Measurements from ENCODE around the gene CA11.

The CA11 gene

DNA sequence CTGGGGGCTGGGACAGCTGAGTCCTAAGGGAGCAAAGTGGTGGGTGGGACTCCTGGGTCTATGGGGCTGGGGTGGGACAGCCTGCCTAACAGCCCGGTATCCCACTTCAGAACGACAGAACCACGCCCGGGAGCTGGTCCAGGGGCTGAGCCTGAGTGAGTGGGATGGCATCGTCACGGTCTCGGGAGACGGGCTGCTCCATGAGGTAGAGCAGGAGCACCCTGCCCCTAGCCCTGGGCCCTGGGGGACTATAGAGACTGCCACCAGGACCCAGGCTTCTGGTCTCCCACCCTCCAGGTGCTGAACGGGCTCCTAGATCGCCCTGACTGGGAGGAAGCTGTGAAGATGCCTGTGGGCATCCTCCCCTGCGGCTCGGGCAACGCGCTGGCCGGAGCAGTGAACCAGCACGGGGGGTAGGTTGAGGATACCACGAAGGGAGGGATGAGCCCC is 18.1 kb downstream of the CA11 start:
- DNase-seq = no peak

DNA sequence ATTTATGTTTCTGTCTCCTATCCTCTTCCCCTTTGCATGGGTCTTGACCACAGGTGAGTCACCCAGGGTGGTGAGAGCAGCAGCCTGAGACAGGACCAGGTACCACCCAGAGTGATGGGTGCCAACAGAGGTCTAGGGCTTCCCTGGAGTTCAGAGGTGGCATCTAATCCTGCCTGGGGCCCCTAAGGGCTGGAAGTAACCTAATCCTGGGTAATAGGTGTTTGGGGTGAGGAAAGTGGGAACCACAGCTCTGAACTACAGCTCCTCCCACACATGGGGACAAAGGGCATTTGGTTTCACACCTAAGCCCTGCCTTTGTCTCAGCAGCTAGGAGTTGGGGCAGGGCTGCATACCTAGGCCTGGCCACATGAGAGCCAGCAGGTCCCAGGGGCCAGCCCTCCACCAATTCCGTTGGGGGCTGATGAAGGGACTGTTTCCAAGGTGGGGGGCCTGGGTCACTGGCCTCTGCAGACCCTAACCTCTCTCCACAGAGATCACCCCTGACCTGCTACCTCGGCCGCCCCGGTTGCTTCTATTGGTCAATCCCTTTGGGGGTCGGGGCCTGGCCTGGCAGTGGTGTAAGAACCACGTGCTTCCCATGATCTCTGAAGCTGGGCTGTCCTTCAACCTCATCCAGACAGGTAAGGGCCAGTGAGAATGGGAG is 18.7 kb downstream of the CA11 start:
- DNase-seq = no peak

DNA sequence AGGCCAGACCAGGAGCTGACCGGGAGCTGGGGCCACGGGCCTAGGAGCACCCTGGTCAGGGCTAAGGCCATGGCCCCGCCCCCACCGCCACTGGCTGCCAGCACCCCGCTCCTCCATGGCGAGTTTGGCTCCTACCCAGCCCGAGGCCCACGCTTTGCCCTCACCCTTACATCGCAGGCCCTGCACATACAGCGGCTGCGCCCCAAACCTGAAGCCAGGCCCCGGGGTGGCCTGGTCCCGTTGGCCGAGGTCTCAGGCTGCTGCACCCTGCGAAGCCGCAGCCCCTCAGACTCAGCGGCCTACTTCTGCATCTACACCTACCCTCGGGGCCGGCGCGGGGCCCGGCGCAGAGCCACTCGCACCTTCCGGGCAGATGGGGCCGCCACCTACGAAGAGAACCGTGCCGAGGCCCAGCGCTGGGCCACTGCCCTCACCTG is 20.1 kb downstream of the CA11 start:
- DNase-seq = no peak

DNA sequence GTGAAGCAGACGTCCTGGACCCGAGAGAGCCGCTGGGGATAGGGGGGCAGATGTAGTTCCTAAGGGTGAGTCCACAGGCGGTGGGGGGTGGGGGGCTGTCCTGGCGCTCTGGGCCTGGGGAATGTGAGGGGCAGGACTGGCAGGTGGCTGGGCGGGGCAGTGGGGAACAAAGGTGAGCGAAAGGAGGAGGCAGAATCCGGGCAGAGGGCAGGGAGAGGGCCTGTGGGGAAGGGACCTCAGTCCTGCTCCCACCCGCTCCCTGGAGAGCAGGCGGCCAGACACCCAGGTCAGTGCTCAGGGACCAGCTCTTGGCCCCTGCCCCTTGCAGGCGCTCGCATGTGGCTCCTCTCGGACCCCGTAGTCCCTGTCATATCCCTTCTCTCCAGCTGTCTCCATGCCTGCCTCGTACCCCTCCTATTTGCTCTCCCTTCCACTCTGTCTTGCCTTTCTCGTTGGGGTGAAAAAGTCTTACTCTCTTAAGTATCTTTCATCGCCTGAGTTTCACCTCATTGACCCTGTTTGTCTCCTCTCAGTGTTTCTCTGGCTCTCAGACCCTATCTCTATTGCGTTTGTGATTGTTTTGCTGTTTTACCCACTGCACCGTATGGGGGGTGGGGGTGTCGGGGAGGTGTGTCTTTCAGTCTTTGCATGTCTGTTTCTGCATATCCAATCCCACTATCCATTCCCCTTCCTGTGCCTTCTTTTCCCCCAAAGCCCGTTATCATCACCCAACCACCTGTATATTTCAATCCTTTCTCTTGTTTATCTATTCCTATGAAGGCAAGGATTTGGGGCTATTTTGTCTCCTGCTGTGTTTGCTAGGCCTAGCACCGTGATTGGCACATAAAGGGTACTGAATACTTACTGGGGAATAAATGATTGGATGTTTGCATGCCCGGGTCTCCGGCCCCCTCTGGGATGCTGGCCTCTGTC is 20.9 kb downstream of the CA11 start:
- DNase-seq = no peak

DNA sequence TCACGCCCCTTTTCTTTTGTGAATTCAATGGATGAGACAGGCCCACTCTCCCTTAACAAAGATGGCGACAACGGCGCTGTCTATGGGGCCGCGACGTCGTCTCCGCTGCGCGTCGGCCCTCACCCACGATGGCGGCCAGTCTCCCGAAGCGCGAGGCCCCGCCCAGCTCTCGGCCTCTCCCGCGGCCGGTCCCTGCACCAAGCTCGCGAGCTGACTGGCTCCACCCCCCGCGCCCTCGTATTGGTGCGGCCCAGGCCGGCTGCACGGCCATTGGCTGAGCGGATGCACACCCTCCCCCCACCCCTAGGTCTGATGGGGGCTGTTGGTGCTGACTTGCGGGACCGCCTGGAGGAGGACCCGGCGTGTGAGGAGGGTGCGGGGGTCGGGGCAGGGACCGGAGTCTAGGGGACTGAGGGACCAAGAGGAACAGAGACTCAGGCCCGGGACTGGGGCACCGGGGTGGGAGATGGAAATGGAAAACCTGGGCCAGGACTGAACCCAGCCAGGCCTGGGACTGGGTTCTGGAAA is 21.9 kb downstream of the CA11 start:
- peak; percentile 96 for DNase-seq

DNA sequence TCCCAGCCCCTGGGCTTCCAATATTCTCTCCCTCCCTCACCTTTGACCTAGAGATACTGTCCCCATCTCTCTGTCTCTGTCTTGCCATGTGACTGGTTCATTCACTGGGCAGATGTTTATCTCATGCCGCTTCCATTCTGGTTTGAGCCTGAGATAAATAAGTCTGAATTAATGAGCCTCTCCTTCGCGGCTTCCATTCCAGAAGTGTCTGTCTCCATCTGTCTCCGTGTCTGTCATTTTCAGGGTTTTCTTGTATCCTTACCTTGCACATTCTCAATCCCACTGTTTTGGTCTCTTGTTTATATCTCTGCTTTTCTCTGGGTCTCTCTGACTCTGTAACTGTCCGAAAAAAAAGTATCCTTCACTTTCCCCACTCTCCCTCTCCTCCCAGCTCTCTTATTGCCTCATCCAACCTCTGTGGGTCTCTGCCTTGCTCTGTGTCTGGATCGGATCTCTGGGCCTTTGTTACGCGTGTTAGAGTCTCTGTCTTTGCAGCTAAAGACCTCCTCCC is 22.4 kb downstream of the CA11 start:
- no peak for DNase-seq

DNA sequence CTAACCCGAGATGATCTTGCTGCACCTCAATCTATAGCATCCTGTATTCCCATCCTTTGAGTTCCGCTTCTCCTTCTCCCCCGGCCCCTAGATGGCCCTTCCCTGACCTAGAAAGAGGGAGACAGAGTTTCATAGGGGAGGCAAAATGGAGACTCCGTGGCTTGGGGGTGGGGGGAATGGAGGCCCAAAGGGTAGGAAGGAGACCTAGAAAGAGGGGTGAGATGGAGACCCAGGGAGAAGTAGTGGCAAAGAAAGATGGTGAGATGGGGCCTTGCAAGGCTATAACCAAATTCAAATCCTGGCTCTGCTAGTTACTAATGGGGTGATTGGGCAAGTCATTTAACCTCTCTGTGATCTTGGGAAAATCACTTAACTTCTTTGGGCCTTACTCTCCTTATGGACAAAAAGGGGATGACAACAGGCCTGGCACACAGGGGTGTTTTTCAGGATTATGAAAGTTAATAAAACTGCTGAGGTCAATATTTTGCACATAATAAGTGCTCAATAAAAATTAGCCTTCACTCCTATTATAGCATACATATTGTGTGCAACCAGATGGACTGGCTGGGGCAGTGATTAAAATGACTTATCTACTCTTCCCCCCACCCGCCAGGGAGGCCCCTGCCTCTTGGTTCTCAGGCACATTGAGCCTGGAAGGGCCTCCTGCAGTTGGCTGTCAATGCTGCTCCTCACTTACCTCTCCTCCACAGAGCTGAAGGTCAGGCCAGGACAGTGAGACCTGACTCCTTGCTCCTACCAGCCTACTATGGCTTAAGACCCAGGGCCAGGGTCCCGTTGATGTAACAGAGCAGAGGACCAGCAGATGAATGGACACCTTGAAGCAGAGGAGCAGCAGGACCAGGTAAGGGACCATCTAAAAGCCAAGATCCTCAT is 26.0 kb downstream of the CA11 start:
- no peak for DNase-seq

DNA sequence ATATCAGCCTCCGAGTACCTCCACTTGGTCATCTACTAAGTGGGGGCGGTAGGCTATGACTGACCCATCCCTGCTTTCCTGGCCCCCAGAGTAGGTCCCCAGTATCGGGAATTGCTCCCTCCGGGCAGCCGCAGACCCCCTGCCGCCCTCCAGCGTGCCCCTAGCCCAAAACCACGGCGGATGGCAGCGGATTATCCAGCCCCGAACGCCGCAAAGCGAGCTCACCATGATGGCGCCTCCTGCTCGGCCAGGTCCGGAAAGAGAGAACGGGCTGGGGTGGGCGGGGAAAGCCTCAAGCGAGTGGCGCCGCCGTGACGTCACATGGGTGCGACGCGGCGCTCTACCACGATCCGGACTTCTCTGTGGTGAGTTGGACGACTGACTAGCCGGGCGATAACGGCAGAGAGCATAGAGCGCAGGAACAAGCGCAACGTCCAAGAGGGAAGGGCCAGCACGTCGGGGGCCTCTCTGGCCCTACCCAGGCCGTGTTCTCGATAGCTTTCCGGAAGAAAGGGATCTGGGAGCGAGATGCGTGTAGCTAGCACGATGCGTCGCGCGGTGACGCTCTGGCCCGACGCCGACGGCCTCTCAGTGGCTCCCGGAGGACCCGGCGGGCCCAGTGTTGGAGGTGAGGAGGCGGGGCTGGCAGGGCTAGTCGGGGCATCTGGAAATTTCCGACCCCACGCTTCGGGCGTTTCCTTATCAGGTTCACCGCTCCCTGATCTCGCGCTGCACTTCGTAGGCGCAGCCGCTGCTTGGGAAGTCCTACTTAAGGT is 26.9 kb downstream of the CA11 start, which contains the start of the genes RPL18 and SPHK2:
Gene RPL18 (minus strand): TSS at position 263 of the 776 bp plus-strand sequence. CDS start 35 bp downstream, at position 228.
Gene SPHK2 (plus strand): TSS at position 591 of the 776 bp plus-strand sequence. CDS start 1,009 bp downstream, outside the sequence.
- DNase-seq = peak; percentile 94

DNA sequence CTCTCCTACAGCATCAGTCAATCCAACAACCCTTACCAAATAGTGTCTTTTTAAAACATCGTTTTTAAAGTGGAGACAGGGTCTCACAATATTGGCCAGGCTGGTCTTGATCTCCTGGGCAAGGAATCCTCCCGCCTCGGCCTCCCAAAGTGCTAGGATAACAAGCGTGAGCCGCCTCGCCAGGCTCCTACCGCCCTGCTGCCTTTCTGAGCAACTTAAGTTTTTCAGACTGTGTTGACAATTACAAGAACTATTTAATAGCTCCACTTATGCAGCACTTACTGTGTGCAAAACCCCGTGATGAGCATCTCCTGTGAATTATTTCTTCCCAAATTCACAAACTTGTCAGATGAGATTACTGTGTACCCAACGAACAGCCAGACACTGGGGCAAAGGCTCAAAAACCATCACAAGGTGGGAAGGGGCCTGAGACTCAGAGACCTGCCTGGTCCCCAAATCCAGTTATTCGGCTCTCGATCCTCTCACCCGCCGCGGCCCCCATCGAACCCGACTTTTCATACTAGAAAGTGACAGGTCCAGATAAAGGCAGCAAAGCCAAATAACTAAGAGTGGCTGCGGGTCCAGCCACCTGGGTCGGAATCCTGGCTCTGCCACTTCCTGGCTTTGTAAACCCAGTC is 27.6 kb downstream of the CA11 start:
- no peak for DNase-seq

DNA sequence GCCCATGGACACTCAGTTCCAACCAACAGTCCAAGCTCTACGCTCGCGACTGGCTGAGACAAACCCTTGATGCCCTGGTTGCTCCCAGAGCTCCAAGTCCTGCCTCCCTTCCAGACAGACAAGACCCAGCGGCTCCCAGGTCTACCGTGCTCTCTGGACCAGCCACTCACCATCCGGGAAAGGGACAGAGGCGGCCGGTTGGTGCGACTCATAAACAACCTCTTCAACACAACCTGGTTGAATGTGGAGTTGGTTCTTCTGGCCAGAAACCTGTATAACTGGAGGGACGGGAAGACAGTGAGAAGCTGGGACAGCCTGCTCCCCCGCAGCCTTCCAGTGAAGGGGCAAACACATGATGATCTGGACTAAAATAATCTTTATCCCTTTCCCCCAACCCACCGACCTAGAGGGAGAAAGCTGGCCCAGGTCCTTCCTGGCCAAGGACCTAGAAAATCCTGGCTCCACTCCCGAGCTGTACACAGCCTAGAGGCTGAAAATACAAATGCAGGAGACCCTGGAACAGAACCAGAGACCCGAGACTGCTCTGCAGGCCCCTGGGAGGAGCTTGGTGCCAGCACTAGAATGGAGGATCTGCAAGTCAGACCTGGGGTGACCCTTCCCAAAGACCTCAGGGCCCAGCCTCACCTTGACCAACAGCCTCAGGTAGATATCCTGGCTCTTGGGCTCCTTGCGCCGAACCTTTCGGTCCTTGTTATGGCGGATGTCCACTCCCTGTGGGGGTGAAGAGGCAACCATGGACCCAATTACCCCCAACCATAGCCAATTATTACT is 28.6 kb downstream of the CA11 start:
- no peak for DNase-seq

DNA sequence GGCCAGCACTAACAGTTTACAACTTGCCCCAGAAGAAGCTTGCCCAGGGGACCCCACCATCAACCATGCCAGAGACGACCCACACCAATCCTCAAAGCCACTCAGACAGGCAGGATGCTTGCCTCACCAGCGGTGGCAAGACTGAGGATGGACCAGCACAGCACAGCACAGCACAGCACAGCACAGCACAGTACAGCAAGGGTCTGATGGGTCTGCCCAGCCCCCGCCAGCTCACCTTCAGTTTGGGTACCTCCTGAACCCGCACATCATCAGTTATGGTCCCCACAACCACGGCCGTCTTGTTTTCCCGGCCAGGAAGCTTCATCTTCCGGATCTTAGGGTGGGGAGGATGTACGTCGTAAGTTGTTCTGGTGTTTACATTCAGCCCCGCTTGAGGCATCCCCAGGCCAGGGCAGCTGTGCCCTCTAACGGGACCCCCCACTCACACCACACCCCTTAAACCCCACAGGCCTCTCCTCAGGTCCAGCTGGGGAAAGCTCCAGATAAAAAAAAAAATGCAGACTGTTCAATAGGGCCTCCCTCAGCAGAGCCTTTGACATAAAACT is 29.4 kb downstream of the CA11 start:
- no peak for DNase-seq

DNA sequence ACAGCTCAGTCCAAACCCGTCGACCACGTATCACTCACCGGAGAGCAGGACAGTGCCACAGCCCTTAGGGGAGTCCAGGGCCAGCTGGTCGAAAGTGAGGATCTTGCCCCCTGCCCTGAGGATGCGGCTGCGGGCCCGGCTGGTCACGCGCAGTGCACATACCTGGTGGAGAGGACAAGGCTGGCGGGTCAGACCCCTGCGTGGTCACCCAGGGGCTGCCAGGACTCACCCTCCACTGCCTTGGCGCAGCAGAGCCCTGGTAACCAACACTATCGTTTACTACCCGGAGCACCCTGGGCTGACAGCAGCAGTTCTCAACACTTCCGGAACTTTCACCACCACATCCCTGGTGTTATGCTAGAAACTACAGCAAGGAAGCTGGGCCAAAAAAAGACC is 29.9 kb downstream of the CA11 start:
- no peak for DNase-seq

DNA sequence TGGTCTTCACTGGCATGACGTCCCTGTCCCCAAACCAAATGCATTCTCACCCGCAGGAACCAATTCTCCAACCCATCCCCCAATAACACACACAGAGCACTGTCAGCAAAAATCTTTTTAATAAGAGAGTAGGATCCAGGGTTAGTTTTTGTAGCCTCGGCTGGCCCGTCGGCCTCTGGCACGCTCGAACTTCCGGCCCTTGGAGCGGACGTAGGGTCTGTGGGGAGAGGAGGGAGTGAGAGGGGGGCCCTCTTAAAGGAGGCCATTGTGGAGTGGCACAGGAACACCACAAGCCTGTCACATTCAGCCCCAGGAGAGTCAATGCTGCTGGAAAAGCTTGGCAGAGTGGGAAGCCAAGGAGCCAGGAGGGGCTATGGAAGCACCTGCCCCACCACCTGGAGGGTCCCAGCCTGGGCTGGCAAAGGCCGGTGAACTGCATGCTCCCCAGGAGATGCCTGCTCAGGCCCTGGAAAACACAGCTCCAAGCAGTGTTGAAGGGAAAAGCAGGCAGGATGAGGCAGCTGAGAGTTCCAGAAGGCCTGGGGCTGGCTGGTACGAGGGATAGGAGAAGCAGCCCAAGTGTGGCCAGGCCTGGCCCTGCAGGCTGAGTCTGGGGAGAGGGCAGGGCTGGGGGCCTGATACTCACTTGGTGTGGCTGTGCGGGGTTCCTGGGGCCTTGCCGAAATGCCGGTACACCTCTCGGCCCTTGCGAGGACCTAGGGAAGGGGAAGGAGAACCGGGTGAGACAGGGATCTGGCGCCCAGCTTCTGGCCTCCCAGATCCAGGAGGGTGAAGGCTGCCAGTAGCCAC is 30.6 kb downstream of the CA11 start:
- DNase-seq = no peak

DNA sequence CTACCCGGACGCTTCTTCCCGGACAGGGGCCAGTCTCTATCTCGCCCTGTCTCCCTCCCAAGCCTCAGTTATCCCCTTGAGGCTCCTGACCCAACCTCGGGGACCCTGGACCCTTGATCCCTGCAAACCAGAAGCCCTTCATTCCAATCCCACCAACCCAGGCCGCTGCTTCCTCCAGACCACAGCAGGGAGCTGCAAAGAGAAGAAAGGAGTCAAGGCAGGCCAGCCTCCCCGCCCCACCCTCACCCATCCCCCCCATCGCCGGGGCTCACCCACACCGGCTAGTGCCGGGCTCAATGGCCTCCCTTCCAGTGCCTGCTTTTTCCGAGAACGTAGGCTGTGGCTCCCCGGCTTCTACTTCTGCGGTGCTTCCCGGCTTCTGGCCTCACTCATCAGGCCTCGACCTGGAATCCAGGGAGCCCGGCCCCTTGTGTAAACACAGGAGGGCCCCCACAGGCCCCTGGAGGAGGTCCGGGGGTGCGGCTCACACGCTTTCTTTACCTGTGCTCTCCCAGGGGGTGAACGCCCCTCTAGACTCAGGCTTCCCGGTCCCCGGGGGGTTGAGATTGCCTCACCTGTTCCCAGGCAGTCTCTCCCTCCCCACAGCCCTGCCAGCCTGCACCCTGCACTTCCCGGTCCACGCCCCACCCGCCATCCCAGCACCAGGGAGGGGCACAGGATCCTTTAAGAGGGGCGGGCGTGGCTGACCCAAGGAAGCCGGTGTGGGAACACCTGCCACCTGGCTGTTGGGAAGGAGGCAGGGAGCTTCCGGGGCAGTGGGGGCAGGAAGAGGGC is 31.4 kb downstream of the CA11 start, which contains the start of gene FAM83E:
Gene FAM83E (minus strand): TSS at position 641 of the 795 bp plus-strand sequence. CDS start 1,704 bp downstream, outside the sequence.
- no peak for DNase-seq

DNA sequence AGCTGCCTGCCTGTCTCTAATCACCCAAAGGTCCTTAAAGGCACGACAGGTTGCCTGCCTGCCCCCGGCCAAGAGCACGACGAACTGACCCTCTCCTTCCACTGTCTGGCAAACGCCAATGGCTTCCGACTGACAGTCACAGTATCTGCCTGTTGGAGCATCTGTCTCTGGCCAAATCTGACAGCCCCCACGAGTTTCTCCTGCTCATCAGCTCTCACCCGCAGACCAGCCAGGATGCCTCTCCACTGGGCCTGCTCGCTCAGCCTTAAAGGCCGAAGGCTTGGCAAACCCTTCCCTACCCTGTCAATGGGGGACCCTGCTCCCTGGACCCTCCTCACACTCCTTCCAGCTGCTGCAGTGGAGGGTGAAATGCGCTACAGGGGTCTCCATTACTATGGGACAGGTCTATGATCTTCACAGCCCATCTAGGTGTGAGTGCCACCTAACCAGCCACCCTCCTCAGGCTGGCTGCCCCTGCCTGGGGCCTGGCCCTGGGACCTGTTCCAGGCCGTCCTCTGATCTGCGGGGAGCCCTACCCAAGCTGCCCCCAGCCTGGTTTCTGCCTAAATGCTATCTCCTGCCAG is 32.0 kb downstream of the CA11 start:
- no peak for DNase-seq

DNA sequence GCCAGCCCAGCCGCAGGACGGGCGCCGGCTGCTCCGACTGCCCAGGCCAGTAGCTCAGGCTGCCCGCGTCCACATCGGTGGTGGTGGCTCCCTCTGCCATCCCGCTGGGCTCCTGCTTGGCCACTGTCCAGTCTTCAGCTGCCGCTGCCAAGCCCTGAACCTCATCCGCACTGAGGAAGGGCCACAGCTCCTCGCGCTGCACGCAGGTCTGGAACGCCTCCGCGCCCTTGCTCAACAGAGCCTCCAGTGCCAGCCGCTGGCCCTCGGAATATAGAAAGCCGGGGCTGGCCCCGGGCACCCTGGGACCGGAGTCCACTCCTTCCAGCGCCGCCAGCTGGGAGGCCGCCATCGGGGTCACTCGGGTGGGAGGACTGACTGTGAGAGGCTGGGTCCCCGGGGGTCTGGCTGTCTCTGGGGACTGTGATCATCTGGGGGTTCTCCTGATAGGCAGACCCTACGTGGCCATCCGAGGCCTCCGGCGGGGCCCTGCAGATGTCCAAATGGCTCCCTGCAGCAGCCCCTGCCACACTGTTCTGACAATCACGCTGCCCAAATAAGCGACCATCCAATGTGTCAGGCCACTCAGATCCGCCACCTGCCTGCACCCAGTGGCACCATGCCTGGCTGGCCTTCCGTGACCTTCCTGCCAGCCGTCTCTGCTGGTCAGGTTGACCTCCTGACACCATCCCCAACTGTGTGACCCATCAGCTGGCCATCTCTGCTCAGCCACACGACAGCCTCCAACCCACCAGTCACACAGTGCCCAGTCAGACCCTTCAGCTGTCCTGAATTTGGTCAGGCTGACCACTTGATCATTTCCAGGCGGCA is 32.7 kb downstream of the CA11 start:
- no peak for DNase-seq
